Mesenteric fat pad (tissue), 1 donor: ENCODE results near the gene CGNL1. TPM values are rescaled to one million over a fixed set of nuclear protein-coding genes. Genes with fewer than 3 reads are reported as not detected.

Experiments
- DNase-seq: peaks from one replicate; pipeline ENCODE4 v3.0.0-alpha.2; 2020; ENCODE audit warnings: low spot score
- total RNA-seq: library from RNA; stranded (reverse); fragmentation: NEBNext Ultra II Directional; extraction: Animal tissue kit (Norgen Biotek cat#: 25700); gene quantifications from one replicate; pipeline ENCODE4 v1.2.1, GENCODE V29; 2021
- donor health status: DM: yes; HTN: yes; CAD: no.

CGNL1 gene
- total RNA-seq, 1 donor from 2014 or later: 2.4 TPM

DNA sequence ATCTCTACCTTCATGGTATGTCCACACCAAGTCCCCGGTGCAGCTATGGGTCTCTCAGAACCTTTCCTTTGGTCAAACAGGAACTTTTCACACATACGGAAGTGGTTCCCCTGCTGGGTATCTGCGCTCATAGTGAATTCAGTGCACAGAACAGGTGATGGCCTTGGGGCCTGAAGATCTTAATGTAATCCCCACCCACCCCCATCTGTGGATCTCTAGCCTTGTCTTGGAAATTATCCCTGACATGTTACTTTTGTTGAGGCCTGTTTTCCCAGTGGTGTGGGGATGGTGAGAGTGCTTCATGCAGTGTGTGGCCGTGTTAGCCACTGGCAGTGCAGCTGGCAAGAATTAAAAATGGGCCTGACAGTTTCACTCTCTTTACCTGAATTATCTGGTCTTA, 143.5 kb downstream of the CGNL1 start:
- no peak for DNase-seq

DNA sequence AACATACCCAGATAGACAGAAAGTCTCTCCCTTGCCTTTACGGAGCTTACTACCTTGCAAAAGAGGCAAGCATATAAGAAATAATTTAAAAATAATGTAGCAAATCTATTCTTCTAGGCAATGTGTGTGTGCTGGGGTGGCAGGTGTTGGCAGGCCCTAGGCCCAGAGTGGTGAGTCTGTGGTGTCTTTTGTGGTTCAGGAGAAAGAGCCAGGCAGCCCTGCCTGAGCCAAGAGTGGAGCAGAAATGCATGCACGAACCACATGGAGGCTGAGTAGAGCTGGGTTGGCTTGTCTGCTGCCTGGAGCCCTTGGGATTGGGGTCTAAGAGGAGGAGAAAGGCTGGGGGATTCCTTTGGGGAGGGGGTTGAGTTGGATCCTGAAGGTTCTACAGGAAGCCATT, 145.2 kb downstream of the CGNL1 start:
- no peak for DNase-seq

DNA sequence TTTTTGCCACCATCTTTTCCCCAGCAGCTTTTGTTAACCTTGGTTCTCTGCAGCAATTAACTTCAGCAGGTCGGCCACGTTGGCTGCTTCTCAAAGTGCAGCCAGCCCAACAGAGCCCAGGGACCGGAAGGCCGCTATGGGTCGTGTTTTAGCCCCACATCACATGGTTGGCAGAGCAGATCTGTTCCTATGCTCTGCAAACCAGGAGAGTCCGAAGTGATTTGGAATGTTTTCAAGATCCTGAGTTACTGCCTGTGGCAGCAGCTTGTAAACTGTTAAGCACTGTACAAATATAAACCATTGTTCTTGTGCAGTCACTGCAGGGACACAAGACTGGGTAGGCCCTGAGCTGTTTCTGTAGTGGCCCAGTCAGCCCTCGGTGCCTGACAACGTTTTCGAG, 145.8 kb downstream of the CGNL1 start:
- DNase-seq: no peak

GRCh38 chr15:57525581-57525980, 149.3 kb downstream of the CGNL1 start:
- DNase-seq: no peak

DNA sequence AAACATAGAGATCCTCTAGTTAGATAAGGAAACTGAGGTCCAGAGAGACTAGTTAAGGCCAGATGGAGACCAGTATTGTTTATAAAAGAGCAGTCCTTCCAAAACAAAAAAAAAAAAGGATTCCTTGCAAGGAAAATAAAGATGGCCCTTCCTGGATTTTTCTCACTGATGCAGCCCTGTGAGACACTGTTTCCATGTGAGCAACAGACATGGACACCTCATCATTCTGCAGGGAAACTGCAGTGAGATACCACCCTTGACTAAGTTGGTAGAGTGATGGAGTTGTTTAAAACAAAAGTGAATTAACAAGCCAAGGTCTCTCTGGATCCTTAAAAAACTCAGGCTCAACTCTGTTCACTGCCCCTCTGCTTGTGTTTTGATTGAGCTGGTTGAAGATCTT, 149.8 kb downstream of the CGNL1 start:
- DNase-seq: no peak

- DNase-seq: no peak
These were observed 150.3 kb downstream of the CGNL1 start for GRCh38 chr15:57526615-57527014.

DNA sequence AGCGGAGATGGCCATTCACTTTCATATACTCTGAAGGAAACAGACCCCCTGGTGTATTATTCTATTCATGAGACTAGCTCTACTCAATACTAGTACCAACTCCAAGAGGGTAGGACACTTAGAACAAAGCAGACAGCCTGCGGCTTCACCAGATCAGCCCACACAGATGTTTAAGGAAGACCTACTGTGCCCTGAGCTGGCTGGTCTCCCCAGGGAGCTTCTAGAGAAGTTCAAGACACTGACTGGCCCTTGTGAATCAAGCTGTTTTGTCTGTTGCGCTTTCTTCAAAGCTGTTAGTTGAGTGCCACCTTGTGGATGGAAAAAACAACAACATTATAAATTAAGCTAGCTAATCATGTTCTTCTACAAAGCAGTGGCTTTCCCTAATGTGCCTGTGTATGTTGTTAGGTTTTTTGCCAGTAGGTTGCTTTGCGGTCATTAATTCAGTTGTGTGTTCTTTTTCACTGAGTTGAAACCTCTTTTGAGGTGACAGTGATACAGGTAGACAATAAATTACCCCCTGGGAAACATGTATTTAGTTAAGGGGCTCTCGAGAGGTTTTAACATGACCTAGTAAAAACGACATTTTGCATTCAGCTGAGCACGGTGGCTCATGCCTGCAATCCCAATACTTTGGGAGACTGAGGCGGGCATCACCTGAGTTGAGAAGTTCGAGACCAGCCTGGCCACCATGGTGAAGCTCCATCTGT, 151.2 kb downstream of the CGNL1 start:
- no peak for DNase-seq

DNA sequence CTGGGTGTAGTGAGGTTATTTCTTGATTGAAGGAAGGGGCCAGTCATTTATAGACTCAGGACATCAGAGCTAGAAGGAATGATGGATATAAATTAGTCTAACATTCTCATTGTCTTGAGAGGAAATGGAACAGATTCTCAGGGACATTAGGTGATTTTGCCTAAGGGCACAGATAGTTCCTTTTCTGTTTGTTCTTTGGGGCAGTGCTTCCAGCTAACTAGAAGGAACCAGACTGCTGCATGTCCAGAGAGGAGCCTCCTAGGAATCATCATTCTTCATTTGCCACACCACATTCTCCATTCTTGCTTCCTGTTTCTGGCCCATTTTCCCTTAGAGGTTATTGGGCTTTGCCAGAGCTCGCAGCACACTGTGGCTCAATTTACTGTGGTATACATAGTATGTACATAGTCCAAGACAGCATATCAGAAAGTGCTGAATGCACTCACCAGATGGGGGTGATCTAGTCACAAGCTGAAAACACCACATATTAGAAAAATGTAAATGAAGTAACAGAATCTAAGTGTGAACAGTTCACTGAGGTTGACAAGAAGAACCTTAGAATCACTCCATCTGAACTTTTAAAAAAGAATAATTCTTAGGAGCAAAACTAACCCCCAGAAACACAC, 152.7 kb downstream of the CGNL1 start:
- DNase-seq: no peak

DNA sequence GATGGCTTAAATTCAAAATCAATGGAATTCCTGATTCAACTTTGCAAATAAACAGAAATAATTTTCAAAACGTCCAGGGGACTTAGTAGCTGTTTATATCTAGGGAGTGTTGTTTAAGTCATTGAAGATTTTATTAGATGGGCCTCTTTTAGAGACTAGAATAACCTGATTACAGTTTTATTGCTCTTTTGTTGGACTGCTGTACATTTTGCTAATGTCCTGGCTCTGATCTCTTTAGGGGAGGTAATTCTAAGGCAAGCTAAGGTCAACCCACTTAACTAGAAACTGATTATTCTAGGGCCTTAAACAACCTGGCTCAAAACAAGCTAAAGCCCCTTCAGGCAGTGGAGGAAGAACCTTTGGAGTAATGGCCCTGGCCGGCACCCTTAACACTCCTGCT, 153.4 kb downstream of the CGNL1 start:
- no peak for DNase-seq

DNA sequence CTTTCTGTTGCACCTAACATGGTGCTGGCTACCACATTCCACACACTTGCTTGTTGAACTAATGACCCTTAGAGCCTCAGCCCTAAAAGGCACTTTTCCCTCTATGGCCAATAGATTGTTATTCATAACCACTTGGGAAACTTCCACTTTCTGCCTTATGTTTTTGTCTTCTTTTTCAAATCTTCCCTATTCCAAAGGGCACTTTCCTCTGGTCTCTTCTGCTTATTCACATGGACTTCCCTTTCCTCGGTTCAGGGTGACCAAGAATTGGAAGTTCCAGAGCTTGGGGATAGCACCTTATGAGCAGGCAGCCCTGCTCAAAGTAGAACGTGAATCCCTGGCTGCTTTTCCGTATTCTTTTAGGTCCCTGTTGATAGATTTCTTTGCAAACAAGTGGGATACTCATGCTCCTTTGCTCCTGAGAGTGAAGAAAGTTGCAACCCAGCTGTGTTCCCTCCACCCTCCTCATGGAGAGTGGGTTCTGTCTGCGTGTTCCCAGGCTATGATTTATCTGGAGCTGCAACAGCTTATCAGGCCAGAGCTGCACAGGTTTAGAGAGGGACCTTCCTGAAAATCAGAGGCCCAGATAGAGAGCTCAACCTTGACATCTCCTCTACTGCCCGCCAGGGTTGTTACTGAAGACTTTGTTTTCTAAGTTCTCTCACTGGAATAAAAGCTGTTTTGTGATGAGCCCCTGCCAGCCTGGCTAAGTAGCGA, 156.6 kb downstream of the CGNL1 start:
- no peak for DNase-seq

- no peak for DNase-seq
These were observed 157.1 kb downstream of the CGNL1 start for GRCh38 chr15:57533448-57533799.

DNA sequence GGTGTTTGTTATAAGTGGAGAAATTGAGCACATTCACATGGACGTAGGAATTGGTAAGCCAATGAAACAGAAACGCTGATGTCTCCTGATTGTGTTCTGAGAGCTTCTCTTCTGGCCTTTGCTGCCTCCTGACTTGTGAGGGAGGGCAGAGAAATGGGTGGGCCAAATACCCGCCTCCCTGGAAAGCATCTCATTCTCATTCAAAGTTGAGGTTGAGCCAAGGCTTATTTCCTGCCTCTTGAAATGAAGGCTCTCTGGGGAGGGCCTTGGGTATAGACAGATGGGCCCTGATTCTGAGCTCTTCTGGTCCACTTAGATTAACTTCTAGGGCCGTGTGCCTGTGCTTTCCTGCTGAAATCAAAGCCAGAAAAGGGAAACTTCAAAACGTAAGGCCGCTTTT, 158.0 kb downstream of the CGNL1 start:
- no peak for DNase-seq

DNA sequence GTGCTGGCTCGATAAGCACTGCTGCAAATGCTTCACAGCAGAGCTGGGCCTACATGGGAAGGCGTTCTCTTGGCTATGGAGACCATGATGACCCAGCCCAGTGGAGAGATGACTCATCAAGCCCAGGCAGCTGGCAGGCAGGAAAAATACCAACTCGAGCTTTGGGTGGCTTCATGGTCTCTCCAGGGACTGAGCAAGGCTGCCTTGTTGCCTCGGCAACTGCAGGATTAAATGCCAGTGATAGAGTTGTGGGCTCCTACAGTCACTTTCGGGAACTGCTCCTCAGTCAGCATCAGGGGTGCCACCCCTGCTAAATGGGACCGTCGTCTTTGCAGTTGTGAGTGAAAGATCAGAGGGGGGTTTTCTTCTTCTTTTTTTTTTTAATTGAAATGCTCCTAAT, 160.8 kb downstream of the CGNL1 start:
- no peak for DNase-seq

DNA sequence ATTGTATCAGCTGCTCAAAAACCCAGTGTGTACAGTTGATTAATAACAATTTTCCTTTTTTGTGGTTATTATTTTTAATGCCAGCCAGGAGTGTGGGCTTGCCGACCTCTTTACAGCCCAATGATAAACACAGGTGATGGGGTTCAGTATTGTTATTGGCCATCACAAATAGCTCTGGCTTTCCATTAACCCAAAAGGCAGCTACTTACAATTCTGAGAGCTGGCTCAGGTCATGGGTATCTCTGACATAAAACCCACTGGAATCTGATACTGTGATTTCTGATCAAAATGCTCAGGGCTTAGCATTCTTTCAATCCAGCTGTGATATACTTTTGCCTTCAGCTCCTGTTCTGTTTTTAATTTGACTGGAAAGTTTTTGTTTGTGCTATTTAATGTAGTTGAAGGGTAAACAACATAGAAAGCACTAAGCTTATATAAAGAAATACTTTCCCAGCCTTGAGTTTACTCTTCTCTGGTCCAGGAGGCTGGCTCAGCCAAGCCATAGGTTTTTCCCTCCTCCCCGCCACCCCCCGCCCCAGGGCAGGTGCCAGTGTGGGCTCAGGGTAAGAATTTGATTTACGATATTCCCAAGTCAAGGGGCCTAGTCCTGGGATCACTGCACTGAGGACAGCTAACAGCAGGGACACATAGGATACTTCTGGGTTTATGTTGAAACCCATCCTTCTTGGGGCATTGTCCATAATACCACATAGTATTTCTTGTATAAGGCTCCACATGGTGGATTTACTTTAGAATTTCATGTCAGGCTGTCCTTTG, 161.4 kb downstream of the CGNL1 start:
- DNase-seq: no peak

- DNase-seq: no peak
These were observed 161.9 kb downstream of the CGNL1 start for GRCh38 chr15:57538265-57538529.

GRCh38 chr15:57538821-57539220, 162.5 kb downstream of the CGNL1 start:
- no peak for DNase-seq

- DNase-seq: no peak
These were observed 163.9 kb downstream of the CGNL1 start for GRCh38 chr15:57540211-57540610.

DNA sequence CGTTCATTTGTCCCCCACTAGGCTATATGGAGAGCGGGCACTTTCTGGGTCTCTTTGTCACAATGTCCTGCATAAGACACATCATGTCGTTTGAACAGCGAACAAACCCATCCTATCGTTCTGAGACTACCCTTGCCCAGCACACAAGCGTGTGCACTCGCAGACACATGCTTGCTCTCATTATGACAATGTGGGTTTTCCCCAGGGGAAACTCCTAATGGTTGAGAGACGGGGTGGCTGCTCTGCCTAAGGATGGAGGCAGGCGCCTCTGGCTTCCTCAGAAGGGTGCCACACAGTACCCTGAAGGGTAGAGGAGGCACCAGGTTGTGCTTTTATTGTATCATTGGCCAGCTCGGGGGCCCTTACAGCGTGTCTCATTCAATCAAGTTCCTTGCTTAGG, 164.4 kb downstream of the CGNL1 start:
- no peak for DNase-seq

GRCh38 chr15:57541271-57541670, 165.0 kb downstream of the CGNL1 start:
- no peak for DNase-seq

DNA sequence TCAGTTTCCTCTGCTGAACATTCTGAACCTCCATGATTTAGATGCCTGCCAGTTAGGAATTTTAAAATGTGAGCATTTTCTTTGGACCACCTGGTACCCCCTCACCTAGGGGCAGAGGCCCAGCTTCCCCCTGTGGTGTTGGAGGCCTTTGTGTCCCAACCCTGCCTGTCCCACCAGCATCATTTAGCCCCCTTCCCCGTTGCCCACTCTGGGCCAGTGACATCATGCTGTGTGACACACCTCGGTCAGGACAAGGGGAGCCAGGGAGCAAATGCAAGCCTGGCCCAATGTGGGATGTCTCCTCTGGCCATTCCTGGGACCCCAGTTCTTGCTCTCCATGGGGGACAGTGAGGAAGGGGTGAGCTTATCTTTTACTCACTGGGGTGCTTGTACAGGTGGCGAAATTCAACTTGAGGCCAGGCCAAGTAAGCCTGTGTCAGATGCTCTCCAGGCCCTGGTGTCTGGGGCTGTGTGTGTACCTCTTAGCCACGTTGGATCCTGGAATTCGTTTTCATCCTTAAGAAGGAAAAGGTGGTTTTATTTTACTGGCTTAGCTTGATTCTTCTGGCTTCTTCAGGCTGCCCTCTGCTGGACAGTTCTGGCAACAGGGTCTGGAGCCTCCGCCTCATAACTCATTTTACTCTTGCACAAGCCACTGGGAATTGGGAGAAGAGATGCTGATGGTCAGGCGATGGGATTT, 165.7 kb downstream of the CGNL1 start:
- no peak for DNase-seq

- DNase-seq: no peak
These were observed 166.2 kb downstream of the CGNL1 start for GRCh38 chr15:57542505-57542817.
